NCI-H345 (cell line): ENCODE data around the gene SLC35E4.
"Not testable (repeated sequence)": the region's sequence is repeated elsewhere in the genome, so short reads cannot be mapped to it uniquely, and the experiment has no call there.

Source experiments
- DNase-seq: peaks from one replicate; lab custom pipeline; 2025; lab: John Stamatoyannopoulos, UW

Gene SLC35E4

GRCh38 chr22:30652852-30653251, 17.3 kb downstream of the SLC35E4 start:
- no peak for DNase-seq

- no peak for DNase-seq
Observed at GRCh38 chr22:30654361-30654760, 18.8 kb downstream of the SLC35E4 start.

- DNase-seq, result no peak
Observed at GRCh38 chr22:30655532-30655931, 20.0 kb downstream of the SLC35E4 start.

GRCh38 chr22:30662040-30662439, 26.5 kb downstream of the SLC35E4 start:
- peak; percentile 91 for DNase-seq

- no peak for DNase-seq
Observed at GRCh38 chr22:30664798-30665197, 29.2 kb downstream of the SLC35E4 start.

GRCh38 chr22:30665266-30665665, 29.7 kb downstream of the SLC35E4 start:
- DNase-seq, result no peak

GRCh38 chr22:30665786-30666185, 30.2 kb downstream of the SLC35E4 start:
- no peak for DNase-seq

- DNase-seq, result no peak
Observed at GRCh38 chr22:30667107-30667493, 31.5 kb downstream of the SLC35E4 start.

GRCh38 chr22:30667494-30668385, 32.2 kb downstream of the SLC35E4 start, which contains the start of gene DUSP18:
TSS of gene DUSP18 (minus strand) at chr22:30667875. CDS start at chr22:30664003, 3,872 bp downstream.
- peak; percentile 84 for DNase-seq

GRCh38 chr22:30668386-30668710, 32.8 kb downstream of the SLC35E4 start:
- no peak for DNase-seq

- DNase-seq, result no peak
Observed at GRCh38 chr22:30671071-30671470, 35.5 kb downstream of the SLC35E4 start.

- no peak for DNase-seq
Observed at GRCh38 chr22:30673136-30673535, 37.6 kb downstream of the SLC35E4 start.

- DNase-seq, result no peak
Observed at GRCh38 chr22:30674482-30674881, 38.9 kb downstream of the SLC35E4 start.

GRCh38 chr22:30675436-30675835, 39.9 kb downstream of the SLC35E4 start:
- no peak for DNase-seq

- not testable (repeated sequence) for DNase-seq
Observed at GRCh38 chr22:30676565-30676964, 41.0 kb downstream of the SLC35E4 start.

GRCh38 chr22:30679895-30680690, 44.5 kb downstream of the SLC35E4 start:
- not testable (repeated sequence) for DNase-seq

- no peak for DNase-seq
Observed at GRCh38 chr22:30680991-30681770, 45.6 kb downstream of the SLC35E4 start.

- no peak for DNase-seq
Observed at GRCh38 chr22:30681831-30682230, 46.2 kb downstream of the SLC35E4 start.

- no peak for DNase-seq
Observed at GRCh38 chr22:30685178-30685577, 49.6 kb downstream of the SLC35E4 start.

- no peak for DNase-seq
Observed at GRCh38 chr22:30687358-30687757, 51.8 kb downstream of the SLC35E4 start.

GRCh38 chr22:30689622-30690021, 54.0 kb downstream of the SLC35E4 start:
- DNase-seq, result no peak

GRCh38 chr22:30691204-30691603, 55.6 kb downstream of the SLC35E4 start:
- DNase-seq, result no peak
